Raji (cell line): Measurements from ENCODE around the gene PREP.

Experiments
- POLR2A ChIP-seq: IDR thresholded peaks from 2 replicates; pipeline ENCODE4 v1.6.1; 2011; ENCODE audit warnings: low read depth, low read length, control low read depth; ENCODE audit not compliant: insufficient read depth

Gene PREP

GRCh38 chr6:105310371-105310770 is 92.5 kb downstream of the PREP start:
- no peak for TF ChIP-seq POLR2A

GRCh38 chr6:105308840-105309239 is 94.0 kb downstream of the PREP start:
- no peak for TF ChIP-seq POLR2A

- no peak for TF ChIP-seq POLR2A
These were observed 97.4 kb downstream of the PREP start for GRCh38 chr6:105305521-105305920.

DNA sequence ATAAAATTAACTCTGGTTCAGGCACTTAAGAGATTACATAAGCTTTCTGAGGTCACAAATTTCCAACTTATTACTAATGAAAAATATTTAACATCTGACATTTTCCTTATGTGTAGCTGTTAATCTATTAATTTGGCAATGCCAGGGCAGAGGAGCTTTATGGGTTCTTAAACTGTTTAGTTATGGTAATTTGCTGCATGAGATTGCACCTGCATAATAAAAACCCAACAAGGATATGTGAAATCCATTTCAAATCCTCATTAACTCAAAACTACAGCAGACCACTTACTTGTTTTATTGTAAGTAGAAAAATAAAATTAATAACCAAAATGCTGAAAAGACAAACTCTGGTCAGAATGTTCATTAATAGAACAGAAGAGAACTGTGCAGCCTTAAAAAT is 98.1 kb downstream of the PREP start:
- no peak for TF ChIP-seq POLR2A

DNA sequence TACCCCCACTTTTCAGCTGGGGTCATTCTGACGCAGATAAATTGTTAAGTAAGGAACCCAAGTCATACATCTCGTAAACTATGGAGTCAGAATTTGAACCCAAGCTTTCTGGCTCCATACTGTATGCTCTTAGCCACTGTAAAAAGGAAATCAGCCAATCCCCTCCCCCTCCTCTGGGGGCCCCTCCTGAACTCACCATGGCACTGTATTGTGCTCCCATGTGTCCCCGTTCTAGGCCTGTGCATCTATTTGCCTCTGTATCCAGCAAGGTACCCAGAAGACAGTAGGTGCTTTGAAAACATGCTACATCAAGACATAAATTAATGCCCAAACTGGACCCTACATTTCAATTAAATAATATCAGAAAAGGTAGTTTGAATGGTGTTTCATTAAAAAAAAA is 98.5 kb downstream of the PREP start:
- no peak for TF ChIP-seq POLR2A

- TF ChIP-seq POLR2A, result no peak
These were observed 100.2 kb downstream of the PREP start for GRCh38 chr6:105302617-105303128.

- TF ChIP-seq POLR2A, result no peak
These were observed 100.9 kb downstream of the PREP start for GRCh38 chr6:105301756-105302616.

- no peak for TF ChIP-seq POLR2A
These were observed 101.8 kb downstream of the PREP start for GRCh38 chr6:105301072-105301503.

GRCh38 chr6:105300090-105300489 is 102.8 kb downstream of the PREP start:
- no peak for TF ChIP-seq POLR2A

- TF ChIP-seq POLR2A, result no peak
These were observed 108.8 kb downstream of the PREP start for GRCh38 chr6:105294129-105294528.

GRCh38 chr6:105292689-105293339 is 110.1 kb downstream of the PREP start:
- TF ChIP-seq POLR2A, result no peak

GRCh38 chr6:105291525-105291924 is 111.4 kb downstream of the PREP start:
- TF ChIP-seq POLR2A, result no peak

GRCh38 chr6:105282631-105283585 is 120.0 kb downstream of the PREP start:
- TF ChIP-seq POLR2A, result no peak

DNA sequence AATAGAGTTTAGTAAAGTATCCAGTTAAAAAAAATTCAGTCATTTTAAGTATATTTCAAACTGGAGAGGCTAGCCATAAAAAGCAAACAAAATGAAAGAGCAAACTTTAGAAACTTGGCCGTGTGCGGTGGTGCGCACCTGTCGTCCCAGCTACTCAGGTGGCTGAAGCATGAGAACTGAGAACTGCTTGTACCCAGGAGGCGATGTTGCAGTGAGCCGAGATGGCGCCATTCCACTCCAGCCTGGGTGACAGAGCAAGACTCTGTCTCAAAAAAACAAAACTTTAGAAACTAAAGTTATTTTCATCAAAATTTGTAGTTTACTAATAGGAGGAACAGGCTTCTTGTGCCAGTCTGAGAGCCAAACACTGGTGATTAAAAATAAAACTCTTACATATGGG is 122.8 kb downstream of the PREP start:
- TF ChIP-seq POLR2A, result no peak

DNA sequence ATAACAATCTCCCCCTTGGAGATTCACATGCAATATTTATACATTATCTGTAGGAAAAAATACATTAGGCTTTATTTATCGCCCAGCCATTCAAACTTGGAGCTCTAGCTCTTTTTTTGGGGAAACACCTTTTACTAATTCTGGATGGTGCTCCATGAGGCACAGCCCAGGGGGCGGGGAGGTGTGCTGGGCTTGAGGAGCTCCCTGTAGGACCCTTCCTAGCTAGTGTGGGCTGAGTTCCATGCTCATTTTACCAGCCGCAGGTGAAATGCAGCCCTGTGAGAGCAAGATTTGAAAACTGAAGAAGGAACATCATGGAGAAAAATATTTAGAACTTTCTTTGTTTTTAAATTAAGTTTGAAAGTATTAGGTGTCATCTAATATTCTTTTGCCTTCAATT is 123.4 kb downstream of the PREP start:
- TF ChIP-seq POLR2A, result no peak
